K562 (cell line): ENCODE results near the gene BAHD1. TPM values are rescaled to one million over a fixed set of nuclear protein-coding genes. Genes with fewer than 3 reads are reported as not detected.
A peak's percentile ranks its signal among the peaks of the same experiment; 100 is the strongest.

Source experiments
- CXXC5 ChIP-seq: fragments of 250-450 bp; sonication (Bioruptor Pico); IDR thresholded peaks from 2 replicates; pipeline ENCODE4 v1.8.0; 2022; ENCODE audit warnings: inconsistent platforms, mild to moderate bottlenecking, moderate library complexity
- GABPB1 ChIP-seq: sonication (generic); formaldehyde crosslinking; IDR thresholded peaks from 2 replicates; pipeline ENCODE4 v1.8.0; 2022; ENCODE audit warnings: mild to moderate bottlenecking, missing genetic modification reagents
- POLR2B ChIP-seq: fragments of 450-650 bp; IDR thresholded peaks from 2 replicates; pipeline ENCODE4 v1.6.1; 2018; ENCODE audit warnings: low read depth; ENCODE audit not compliant: partially characterized antibody
- SIN3A ChIP-seq, 2 experiments: fragments of 150-350 bp in 1 of 2; IDR thresholded peaks; 2 replicates each; pipeline ENCODE4 v1.6.1; 2011 to 2016; ENCODE audit warnings: borderline replicate concordance in 2 of 2, low read depth in 2 of 2, low read length in 2 of 2, mild to moderate bottlenecking in 2 of 2, moderate library complexity in 2 of 2; ENCODE audit not compliant: control insufficient read depth in 1 of 2
- SMAD4 ChIP-seq: fragments of 250-450 bp; sonication (Bioruptor Pico); conservative IDR thresholded peaks from 2 replicates; pipeline ENCODE4 v1.8.0; 2021; ENCODE audit warnings: inconsistent platforms, mild to moderate bottlenecking, moderate library complexity
- SPI1 ChIP-seq: IDR thresholded peaks from 2 replicates; pipeline ENCODE4 v1.6.1; 2011; ENCODE audit warnings: low read depth, low read length, control low read depth, borderline replicate concordance
- TBL1XR1 ChIP-seq, 2 experiments: IDR thresholded peaks; 2 replicates each; pipeline ENCODE4 v1.6.1; 2012; ENCODE audit warnings: improper control_type of control experiment in 2 of 2, low read length in 2 of 2, mild to moderate bottlenecking in 1 of 2
- TEAD4 ChIP-seq, 2 experiments: sonication (generic) in 1 of 2; formaldehyde crosslinking in 1 of 2; IDR thresholded peaks; 2 replicates each; pipeline versions ENCODE4 v1.6.1 to v1.8.0; 2012 to 2022; ENCODE audit warnings: borderline replicate concordance in 1 of 2, inconsistent platforms in 1 of 2, low read length in 1 of 2, mild to moderate bottlenecking in 1 of 2, missing genetic modification reagents in 1 of 2
- ZBTB17 ChIP-seq: fragments of 450-650 bp; formaldehyde crosslinking; IDR thresholded peaks from 2 replicates; pipeline ENCODE4 v1.4.0; 2020; ENCODE audit warnings: mild to moderate bottlenecking
- ZNF311 ChIP-seq: fragments of 250-450 bp; sonication (Bioruptor Pico); IDR thresholded peaks from 2 replicates; pipeline ENCODE4 v1.4.0; 2020; ENCODE audit warnings: mild to moderate bottlenecking, moderate library complexity
- ZNF609 ChIP-seq: sonication (generic); formaldehyde crosslinking; IDR thresholded peaks from 2 replicates; pipeline ENCODE4 v1.8.1; 2023; ENCODE audit warnings: missing genetic modification reagents, mild to moderate bottlenecking, borderline replicate concordance
- polyA plus RNA-seq, 8 experiments: library from polyadenylated mRNA; depleted of rRNA in 4 of 8; stranded (reverse) in 5 of 8; unstranded in 3 of 8; fragments of >200 nt; fragmentation: Nextera tagmentation in 2 of 8; fragmentation: Illumina TruSeq in 1 of 8; extraction: Ambion mirVana in 2 of 8; extraction: Trizol in 1 of 8; gene quantifications; 2 replicates each; pipeline versions ENCODE4 v1.2.1 to v1.2.3, GENCODE V29; 2011 to 2014; ENCODE audit warnings: inconsistent platforms in 1 of 8, missing spikeins in 1 of 8
- total RNA-seq, 7 experiments: library from RNA; depleted of rRNA in 6 of 7; stranded (reverse); fragments of >200 nt in 6 of 7; fragmentation: Illumina TruSeq in 2 of 7; extraction: Trizol in 2 of 7; gene quantifications; 2 replicates each; pipeline versions ENCODE4 v1.2.1 to v1.2.3, GENCODE V29; 2011 to 2021; ENCODE audit warnings: low replicate concordance in 1 of 7
- TF ChIP-seq, protein P1 (sequence below): fragments of 250-450 bp; sonication (Bioruptor Pico); IDR thresholded peaks from 2 replicates; pipeline ENCODE4 v1.5.0; 2021; ENCODE audit warnings: mild to moderate bottlenecking, borderline replicate concordance
- TF ChIP-seq, protein P2 (sequence below): fragments of 250-450 bp; sonication (Bioruptor Pico); IDR thresholded peaks from 2 replicates; pipeline ENCODE4 v1.5.0; 2020; ENCODE audit warnings: mild to moderate bottlenecking, borderline replicate concordance
- TF ChIP-seq, protein P3 (sequence below): sonication (generic); formaldehyde crosslinking; IDR thresholded peaks from 2 replicates; pipeline ENCODE4 v1.8.0; 2022; ENCODE audit warnings: missing genetic modification reagents, mild to moderate bottlenecking, borderline replicate concordance

Gene BAHD1
- total and polyA plus RNA-seq, 9 of the 15 experiments (the other 6 are each of a cell fraction or from before 2014, with no cell fraction given) = 0.55 to 38.5 (median 11.5) TPM

GRCh38 chr15:40511472-40512133 lies 70.8 kb downstream of the BAHD1 start (continued):
- TF ChIP-seq GABPB1 (CRISPR knock-in tag) (peak; percentile 68), SMAD4 (CRISPR knock-in tag) (peak; percentile 89), ZBTB17 (0 out of 2 replicates have a peak, but pooled peaks have one; percentile 56), ZNF609 (CRISPR knock-in tag) (no peak), SPI1 (no peak), CXXC5 (peak; percentile 97), SIN3A (IDR thresholded peaks at IDR 0.05; ENCODE audit: borderline replicate concordance in 2 of 2, control insufficient read depth in 1 of 2, low read depth in 2 of 2, low read length in 2 of 2) (0 out of 4 replicates have a peak, but pooled peaks of 1 of the 2 experiments have one; percentile 3), TEAD4 (IDR thresholded peaks at IDR 0.05; ENCODE audit: low read length) (peak; percentile 48; the same call in 1 of the 2 replicates), TEAD4 (CRISPR knock-in tag; IDR thresholded peaks at IDR 0.05; ENCODE audit: borderline replicate concordance) (no peak), ZNF311 (CRISPR knock-in tag) (no peak), POLR2B (peak; percentile 66), TBL1XR1 (IDR thresholded peaks at IDR 0.05; ENCODE audit: low read length in 2 of 2) (no peak)
- TF ChIP-seq, protein P1, sequence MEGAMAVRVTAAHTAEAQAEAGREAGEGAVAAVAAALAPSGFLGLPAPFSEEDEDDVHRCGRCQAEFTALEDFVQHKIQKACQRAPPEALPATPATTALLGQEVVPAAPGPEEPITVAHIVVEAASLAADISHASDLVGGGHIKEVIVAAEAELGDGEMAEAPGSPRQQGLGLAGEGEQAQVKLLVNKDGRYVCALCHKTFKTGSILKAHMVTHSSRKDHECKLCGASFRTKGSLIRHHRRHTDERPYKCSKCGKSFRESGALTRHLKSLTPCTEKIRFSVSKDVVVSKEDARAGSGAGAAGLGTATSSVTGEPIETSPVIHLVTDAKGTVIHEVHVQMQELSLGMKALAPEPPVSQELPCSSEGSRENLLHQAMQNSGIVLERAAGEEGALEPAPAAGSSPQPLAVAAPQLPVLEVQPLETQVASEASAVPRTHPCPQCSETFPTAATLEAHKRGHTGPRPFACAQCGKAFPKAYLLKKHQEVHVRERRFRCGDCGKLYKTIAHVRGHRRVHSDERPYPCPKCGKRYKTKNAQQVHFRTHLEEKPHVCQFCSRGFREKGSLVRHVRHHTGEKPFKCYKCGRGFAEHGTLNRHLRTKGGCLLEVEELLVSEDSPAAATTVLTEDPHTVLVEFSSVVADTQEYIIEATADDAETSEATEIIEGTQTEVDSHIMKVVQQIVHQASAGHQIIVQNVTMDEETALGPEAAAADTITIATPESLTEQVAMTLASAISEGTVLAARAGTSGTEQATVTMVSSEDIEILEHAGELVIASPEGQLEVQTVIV = no peak
- TF ChIP-seq, protein P2, sequence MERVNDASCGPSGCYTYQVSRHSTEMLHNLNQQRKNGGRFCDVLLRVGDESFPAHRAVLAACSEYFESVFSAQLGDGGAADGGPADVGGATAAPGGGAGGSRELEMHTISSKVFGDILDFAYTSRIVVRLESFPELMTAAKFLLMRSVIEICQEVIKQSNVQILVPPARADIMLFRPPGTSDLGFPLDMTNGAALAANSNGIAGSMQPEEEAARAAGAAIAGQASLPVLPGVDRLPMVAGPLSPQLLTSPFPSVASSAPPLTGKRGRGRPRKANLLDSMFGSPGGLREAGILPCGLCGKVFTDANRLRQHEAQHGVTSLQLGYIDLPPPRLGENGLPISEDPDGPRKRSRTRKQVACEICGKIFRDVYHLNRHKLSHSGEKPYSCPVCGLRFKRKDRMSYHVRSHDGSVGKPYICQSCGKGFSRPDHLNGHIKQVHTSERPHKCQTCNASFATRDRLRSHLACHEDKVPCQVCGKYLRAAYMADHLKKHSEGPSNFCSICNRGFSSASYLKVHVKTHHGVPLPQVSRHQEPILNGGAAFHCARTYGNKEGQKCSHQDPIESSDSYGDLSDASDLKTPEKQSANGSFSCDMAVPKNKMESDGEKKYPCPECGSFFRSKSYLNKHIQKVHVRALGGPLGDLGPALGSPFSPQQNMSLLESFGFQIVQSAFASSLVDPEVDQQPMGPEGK (CRISPR knock-in tag) = no peak
- TF ChIP-seq, protein P3, sequence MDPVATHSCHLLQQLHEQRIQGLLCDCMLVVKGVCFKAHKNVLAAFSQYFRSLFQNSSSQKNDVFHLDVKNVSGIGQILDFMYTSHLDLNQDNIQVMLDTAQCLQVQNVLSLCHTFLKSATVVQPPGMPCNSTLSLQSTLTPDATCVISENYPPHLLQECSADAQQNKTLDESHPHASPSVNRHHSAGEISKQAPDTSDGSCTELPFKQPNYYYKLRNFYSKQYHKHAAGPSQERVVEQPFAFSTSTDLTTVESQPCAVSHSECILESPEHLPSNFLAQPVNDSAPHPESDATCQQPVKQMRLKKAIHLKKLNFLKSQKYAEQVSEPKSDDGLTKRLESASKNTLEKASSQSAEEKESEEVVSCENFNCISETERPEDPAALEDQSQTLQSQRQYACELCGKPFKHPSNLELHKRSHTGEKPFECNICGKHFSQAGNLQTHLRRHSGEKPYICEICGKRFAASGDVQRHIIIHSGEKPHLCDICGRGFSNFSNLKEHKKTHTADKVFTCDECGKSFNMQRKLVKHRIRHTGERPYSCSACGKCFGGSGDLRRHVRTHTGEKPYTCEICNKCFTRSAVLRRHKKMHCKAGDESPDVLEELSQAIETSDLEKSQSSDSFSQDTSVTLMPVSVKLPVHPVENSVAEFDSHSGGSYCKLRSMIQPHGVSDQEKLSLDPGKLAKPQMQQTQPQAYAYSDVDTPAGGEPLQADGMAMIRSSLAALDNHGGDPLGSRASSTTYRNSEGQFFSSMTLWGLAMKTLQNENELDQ = no peak
